ENCODE results near the gene RCOR1. TPM values are rescaled to one million over a fixed set of nuclear protein-coding genes. Genes with fewer than 3 reads are reported as not detected.

The RCOR1 gene
- total RNA-seq, 6 experiments from 2014 or later: 24.5 to 27.6 (median 25.1) TPM

GRCh38 chr14:102777711-102778337 lies 185.4 kb downstream of the RCOR1 start:
- no peaks in the 10 kb centered on the region for H3K9me3 Mint-ChIP-seq
- peak overlapping the region; percentile 79 for H3K27ac Mint-ChIP-seq
- peaks cover 49% of the 10 kb centered on the region for H3K4me1 Mint-ChIP-seq (ENCODE audit: low read depth)
- TF ChIP-seq CTCF (IDR thresholded peaks at IDR 0.05): no peak
- peak overlapping the region; percentile 89 for H3K4me3 Mint-ChIP-seq
- no peak for DNase-seq
- H3K36me3 Mint-ChIP-seq (ENCODE audit: low read depth): peaks cover 5% of the 10 kb centered on the region; the same call in 1 of the 2 replicates
- no peaks in the 10 kb centered on the region; the same call in 1 of the 2 replicates for H3K27me3 Mint-ChIP-seq (ENCODE audit: insufficient read depth)

GRCh38 chr14:102778338-102779083 lies 186.1 kb downstream of the RCOR1 start:
- no peaks in the 10 kb centered on the region; the same call in 1 of the 2 replicates for H3K27me3 Mint-ChIP-seq (ENCODE audit: insufficient read depth)
- H3K9me3 Mint-ChIP-seq: no peaks in the 10 kb centered on the region
- H3K36me3 Mint-ChIP-seq (ENCODE audit: low read depth): peaks cover 5% of the 10 kb centered on the region; the same call in 1 of the 2 replicates
- peak overlapping the region; percentile 89 for H3K4me3 Mint-ChIP-seq
- H3K4me1 Mint-ChIP-seq (ENCODE audit: low read depth): peaks cover 45% of the 10 kb centered on the region
- TF ChIP-seq CTCF (IDR thresholded peaks at IDR 0.05): no peak; the same call in 1 of the 2 replicates
- DNase-seq: peak; percentile 17
- H3K27ac Mint-ChIP-seq: peak overlapping the region; percentile 79

GRCh38 chr14:102779084-102779462 lies 186.6 kb downstream of the RCOR1 start:
- Mint-ChIP-seq H3K9me3 (no peaks in the 10 kb centered on the region), H3K27ac (peak overlapping the region; percentile 79; the same call in 1 of the 2 replicates), H3K4me3 (peak overlapping the region; percentile 89), H3K4me1 (ENCODE audit: low read depth) (peaks cover 45% of the 10 kb centered on the region), H3K27me3 (ENCODE audit: insufficient read depth) (no peaks in the 10 kb centered on the region; the same call in 1 of the 2 replicates), H3K36me3 (ENCODE audit: low read depth) (peaks cover 5% of the 10 kb centered on the region; the same call in 1 of the 2 replicates)
- no peak for TF ChIP-seq CTCF (IDR thresholded peaks at IDR 0.05)
- no peak for DNase-seq

GRCh38 chr14:102779574-102780315 lies 187.3 kb downstream of the RCOR1 start:
- H3K4me3 Mint-ChIP-seq: peak overlapping the region; percentile 89
- no peaks in the 10 kb centered on the region for H3K9me3 Mint-ChIP-seq
- TF ChIP-seq CTCF (IDR thresholded peaks at IDR 0.05): no peak
- H3K36me3 Mint-ChIP-seq (ENCODE audit: low read depth): peaks cover 5% of the 10 kb centered on the region; the same call in 1 of the 2 replicates
- H3K4me1 Mint-ChIP-seq (ENCODE audit: low read depth): peaks cover 43% of the 10 kb centered on the region
- no peaks in the 10 kb centered on the region; the same call in 1 of the 2 replicates for H3K27me3 Mint-ChIP-seq (ENCODE audit: insufficient read depth)
- H3K27ac Mint-ChIP-seq: no peak overlapping the region
- no peak for DNase-seq

Other genes starting within 250 kb of the RCOR1 start
- gene CINP, start 229.8 kb upstream of the RCOR1 start, total RNA-seq (2021; fragmentation: NEBNext Ultra II Directional; extraction: Animal tissue kit (Norgen Biotek cat#: 25700)): 10 to 100 TPM; 58.9 to 65.7 (median 62.4) TPM
- 10 to 100 TPM; 22.0 to 29.6 (median 26.4) TPM for gene TECPR2, start 229.7 kb upstream of the RCOR1 start, total RNA-seq (2021; fragmentation: NEBNext Ultra II Directional; extraction: Animal tissue kit (Norgen Biotek cat#: 25700))
- gene ANKRD9, start 82.9 kb upstream of the RCOR1 start, total RNA-seq (2021; fragmentation: NEBNext Ultra II Directional; extraction: Animal tissue kit (Norgen Biotek cat#: 25700)): 10 to 100 TPM; 13.4 to 18.0 (median 15.6) TPM
- 10 to 100 TPM; 19.9 to 28.8 (median 22.6) TPM for gene TRAF3, start 184.8 kb downstream of the RCOR1 start, total RNA-seq (2021; fragmentation: NEBNext Ultra II Directional; extraction: Animal tissue kit (Norgen Biotek cat#: 25700))